GM10266 (cell line): ENCODE data around the gene TP53I11.

Experiments
- DNase-seq: peaks from one replicate; pipeline ENCODE4 v3.0.0; 2012; ENCODE audit errors: extremely low spot score
- TF ChIP-seq, protein P1 (sequence below): IDR thresholded peaks from 2 replicates; pipeline ENCODE4 v1.5.1; 2012; ENCODE audit warnings: mild to moderate bottlenecking, low read depth; ENCODE audit not compliant: control insufficient read depth, insufficient read depth; ENCODE audit errors: missing control alignments

Gene TP53I11

DNA sequence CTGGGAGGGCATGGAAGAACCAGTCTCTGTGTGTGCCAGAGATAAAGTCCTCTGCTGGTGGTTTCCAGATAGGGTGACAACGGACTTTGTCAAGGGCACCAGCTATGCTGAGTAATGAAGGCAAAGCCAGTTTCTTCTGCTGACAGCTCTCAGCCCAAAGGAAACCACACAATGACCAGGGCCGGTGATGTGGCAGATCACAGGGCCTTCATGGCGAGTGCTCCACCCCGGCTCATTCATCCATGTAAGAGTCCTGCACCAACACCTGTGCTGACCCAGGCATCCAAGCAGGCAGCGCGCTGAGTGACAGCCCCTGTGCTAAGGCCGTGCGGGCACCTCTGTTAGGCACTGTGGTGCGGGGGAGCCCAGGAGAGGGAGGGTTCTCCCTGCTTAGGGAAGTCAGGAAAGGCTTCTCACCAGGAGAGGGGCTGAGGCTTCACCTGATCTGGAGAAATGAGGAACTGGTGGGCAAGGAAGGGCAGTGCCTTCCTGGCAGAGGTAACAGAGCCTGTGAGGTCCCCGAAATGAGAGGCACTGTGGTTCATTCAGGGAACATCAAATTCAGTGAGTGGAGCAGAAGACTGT is 33.8 kb downstream of the TP53I11 start:
- DNase-seq: no peak
- TF ChIP-seq, protein P1, sequence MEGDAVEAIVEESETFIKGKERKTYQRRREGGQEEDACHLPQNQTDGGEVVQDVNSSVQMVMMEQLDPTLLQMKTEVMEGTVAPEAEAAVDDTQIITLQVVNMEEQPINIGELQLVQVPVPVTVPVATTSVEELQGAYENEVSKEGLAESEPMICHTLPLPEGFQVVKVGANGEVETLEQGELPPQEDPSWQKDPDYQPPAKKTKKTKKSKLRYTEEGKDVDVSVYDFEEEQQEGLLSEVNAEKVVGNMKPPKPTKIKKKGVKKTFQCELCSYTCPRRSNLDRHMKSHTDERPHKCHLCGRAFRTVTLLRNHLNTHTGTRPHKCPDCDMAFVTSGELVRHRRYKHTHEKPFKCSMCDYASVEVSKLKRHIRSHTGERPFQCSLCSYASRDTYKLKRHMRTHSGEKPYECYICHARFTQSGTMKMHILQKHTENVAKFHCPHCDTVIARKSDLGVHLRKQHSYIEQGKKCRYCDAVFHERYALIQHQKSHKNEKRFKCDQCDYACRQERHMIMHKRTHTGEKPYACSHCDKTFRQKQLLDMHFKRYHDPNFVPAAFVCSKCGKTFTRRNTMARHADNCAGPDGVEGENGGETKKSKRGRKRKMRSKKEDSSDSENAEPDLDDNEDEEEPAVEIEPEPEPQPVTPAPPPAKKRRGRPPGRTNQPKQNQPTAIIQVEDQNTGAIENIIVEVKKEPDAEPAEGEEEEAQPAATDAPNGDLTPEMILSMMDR: no peak

DNA sequence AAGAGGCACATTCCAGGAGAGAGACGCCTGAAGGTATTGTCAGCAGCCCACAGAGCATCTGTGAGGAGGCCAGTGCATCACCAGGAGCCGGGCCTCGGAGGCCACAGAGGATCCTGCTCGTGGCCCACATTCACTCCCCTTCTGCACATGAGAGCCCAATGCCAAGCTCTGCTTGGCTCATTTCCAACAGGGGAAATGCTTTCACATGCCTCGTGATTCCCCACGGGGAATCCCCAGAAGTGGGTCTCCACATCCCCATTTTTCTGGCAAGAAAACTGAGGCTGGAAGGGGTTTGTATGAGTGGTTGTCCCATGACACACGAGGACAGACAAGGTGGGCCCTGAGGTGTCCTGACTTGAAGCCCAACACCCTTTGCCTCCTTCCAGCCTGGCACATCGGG is 34.4 kb downstream of the TP53I11 start:
- TF ChIP-seq, protein P1: no peak
- DNase-seq: no peak

DNA sequence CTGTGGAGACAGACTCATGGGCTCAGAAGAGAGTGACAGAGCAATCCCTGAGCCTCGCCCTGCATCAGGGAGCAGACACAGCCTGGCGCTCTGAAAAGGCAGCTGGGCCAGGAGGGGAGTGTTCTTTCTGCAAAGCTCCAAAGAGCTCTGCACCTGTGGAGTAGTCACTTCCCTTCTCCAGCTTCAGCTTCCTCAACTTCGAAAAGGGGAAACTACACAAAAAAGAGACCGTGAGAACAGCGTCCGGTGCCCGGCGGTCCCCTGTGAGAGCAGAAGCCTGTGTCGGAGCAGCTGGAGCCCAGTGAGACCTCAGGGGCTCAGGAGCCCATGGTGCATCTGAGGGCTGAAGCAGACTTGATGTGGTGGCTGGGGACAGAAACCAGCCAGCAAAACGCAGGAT is 35.1 kb downstream of the TP53I11 start:
- no peak for DNase-seq
- TF ChIP-seq, protein P1: no peak

DNA sequence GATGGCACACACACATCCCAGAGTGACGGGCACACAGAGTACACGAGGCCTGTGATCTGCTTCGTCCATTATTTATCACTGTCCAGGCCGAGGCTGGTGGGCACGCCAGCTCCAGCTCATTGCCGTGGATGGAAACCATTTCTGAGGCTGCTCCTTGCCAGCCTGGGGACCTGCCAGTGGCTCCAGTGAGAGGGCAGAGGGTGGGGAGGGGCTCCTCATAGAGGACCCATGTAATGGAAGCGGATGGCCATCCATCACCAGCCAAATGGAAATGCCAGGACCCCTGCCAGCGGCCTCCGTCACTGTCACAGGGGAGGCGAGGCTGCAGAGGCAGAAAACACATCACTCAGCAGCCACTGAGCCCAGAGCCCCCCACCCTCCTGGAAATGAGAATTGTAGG is 35.7 kb downstream of the TP53I11 start:
- DNase-seq: no peak
- TF ChIP-seq, protein P1: no peak

DNA sequence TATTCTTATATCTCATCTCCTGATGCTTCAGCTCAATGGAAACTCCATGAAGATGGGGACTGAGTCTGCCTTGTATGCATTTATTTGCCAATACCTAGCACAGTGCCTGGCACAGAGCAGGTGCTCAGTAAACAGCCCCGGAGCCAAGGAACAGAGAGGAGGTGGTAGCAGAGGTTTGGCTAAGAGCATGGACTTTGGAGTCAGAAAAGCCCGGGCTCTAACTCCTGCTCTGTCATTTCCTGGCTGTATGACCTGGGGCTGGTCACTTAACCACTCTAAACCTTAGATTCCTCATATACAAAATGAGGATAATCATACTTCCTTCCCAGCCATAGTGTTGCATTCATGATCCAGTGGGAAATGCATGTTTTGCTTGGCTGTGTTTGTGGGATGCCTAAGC is 36.6 kb downstream of the TP53I11 start:
- TF ChIP-seq, protein P1: no peak
- no peak for DNase-seq

DNA sequence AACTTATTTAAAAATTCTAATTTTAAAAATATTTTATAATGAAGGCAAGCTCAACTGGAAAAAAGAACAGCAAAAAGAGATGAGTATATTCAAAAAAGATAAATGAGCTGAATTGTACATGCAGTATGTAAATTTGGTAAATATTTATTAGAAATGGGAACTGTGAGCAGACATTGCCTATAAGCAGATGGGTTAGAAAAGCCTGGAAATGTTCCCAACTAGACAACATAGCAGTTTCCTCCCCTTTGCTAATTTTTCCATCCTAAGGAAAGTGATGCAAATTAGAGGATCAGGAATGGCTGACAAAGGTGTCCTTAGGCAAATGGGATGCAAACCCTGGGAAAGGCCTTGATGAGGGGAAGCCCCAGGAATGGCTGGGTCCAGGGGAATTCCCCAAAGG is 37.2 kb downstream of the TP53I11 start:
- TF ChIP-seq, protein P1: no peak
- no peak for DNase-seq

DNA sequence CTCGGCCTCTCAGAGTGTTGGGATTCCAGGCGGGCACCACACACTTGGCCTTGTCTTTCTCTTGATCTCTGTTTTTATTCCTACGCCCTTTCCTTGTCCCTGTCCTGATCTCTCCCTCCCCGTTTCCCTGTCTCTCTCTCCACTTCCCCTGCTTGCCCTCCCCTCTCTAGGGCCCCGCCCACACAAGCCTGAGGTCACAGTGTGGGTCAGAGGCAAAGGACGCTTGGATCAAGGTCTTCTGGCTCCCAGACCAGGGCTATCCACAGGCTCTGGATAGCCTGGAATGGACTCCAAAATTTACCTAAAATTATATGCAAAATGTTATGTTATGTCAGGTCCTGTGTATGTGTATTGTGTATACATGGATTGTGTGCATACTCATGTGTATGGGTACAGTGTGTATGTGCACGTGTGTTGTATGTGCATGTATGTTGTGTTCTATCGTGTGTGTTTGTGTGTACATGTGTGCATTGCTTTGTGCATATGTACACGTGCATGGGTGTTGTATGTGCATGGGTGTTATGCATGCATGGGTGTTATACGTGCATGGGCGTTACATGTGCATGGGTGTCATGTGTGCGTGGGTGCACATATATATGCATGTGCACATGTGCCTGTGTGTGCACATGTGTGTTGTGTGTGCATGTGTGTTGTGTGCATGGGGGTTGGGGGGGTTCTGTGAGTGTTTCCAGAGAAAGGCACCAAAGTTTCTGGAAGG is 38.3 kb downstream of the TP53I11 start:
- DNase-seq: no peak
- TF ChIP-seq, protein P1: no peak
